ENCODE measurements around the gene TBX1. TPM values are rescaled to one million over a fixed set of nuclear protein-coding genes. Genes with fewer than 3 reads are reported as not detected.

TBX1 gene
- polyA plus RNA-seq, 1 donor from 2014 or later = not detected

DNA sequence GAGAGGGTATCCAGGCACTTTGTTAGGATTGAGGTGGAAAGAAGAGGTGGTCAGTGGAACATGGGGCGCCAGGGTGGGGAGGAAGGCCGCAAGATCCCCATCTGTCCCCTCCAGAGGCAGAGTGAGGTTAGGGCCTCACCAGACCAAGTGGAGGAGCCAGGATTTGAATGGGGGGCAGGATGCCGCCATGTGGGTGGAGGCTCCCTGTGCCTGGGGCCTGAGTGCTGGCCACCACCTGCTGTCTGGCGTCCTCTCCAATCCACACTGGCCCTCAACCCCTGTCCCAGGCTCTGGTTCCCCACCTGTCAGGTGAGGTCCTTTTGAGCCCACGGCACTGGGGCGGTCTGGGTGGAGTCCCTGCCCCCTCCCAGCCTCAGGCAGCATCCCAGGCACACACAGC lies 17.5 kb upstream of the TBX1 start:
- H3F3A ChIP-seq (ENCODE audit: insufficient read depth, low read length, poor library complexity, severe bottlenecking) = no peaks in the 10 kb centered on the region
- no peak overlapping the region for H3K9ac ChIP-seq (ENCODE audit: low read length)
- no peak overlapping the region for H2AFZ ChIP-seq (ENCODE audit: low read depth, low read length)
- H3K4me2 ChIP-seq (ENCODE audit: low read length) = no peak overlapping the region
- H3K27ac ChIP-seq (ENCODE audit: low read length) = no peak overlapping the region
- no peak overlapping the region for H3K4me3 ChIP-seq (ENCODE audit: low read length)
- no peaks in the 10 kb centered on the region for H3K79me2 ChIP-seq (replicated peaks; ENCODE audit: insufficient read depth, low read length)
- no peaks in the 10 kb centered on the region for H3K9me3 ChIP-seq (ENCODE audit: low read length)
- H3K9me2 ChIP-seq (ENCODE audit: insufficient read depth, low read length) = no peaks in the 10 kb centered on the region
- H3K36me3 ChIP-seq (ENCODE audit: insufficient read depth, low read length) = no peaks in the 10 kb centered on the region
- no peaks in the 10 kb centered on the region for H4K20me1 ChIP-seq (ENCODE audit: insufficient read depth)
- H3K27me3 ChIP-seq (ENCODE audit: insufficient read depth, low read depth, low read length) = no peaks in the 10 kb centered on the region
- TF ChIP-seq TAF1 (IDR thresholded peaks at IDR 0.05; ENCODE audit: low read depth) (no peak), EP300 (conservative IDR thresholded peaks at IDR 0.05; ENCODE audit: poor library complexity, severe bottlenecking) (no peak), RAD21 (conservative IDR thresholded peaks at IDR 0.05) (no peak), MXI1 (conservative IDR thresholded peaks at IDR 0.05; ENCODE audit: poor library complexity, severe bottlenecking) (no peak), EZH2 (IDR thresholded peaks at IDR 0.05; ENCODE audit: borderline replicate concordance, insufficient read depth, low read length, poor library complexity, severe bottlenecking) (no peak), SMC3 (conservative IDR thresholded peaks at IDR 0.05; ENCODE audit: poor library complexity) (no peak), POLR2AphosphoS5 (IDR thresholded peaks at IDR 0.05) (no peak)
- TF ChIP-seq, protein P1, sequence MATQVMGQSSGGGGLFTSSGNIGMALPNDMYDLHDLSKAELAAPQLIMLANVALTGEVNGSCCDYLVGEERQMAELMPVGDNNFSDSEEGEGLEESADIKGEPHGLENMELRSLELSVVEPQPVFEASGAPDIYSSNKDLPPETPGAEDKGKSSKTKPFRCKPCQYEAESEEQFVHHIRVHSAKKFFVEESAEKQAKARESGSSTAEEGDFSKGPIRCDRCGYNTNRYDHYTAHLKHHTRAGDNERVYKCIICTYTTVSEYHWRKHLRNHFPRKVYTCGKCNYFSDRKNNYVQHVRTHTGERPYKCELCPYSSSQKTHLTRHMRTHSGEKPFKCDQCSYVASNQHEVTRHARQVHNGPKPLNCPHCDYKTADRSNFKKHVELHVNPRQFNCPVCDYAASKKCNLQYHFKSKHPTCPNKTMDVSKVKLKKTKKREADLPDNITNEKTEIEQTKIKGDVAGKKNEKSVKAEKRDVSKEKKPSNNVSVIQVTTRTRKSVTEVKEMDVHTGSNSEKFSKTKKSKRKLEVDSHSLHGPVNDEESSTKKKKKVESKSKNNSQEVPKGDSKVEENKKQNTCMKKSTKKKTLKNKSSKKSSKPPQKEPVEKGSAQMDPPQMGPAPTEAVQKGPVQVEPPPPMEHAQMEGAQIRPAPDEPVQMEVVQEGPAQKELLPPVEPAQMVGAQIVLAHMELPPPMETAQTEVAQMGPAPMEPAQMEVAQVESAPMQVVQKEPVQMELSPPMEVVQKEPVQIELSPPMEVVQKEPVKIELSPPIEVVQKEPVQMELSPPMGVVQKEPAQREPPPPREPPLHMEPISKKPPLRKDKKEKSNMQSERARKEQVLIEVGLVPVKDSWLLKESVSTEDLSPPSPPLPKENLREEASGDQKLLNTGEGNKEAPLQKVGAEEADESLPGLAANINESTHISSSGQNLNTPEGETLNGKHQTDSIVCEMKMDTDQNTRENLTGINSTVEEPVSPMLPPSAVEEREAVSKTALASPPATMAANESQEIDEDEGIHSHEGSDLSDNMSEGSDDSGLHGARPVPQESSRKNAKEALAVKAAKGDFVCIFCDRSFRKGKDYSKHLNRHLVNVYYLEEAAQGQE (IDR thresholded peaks at IDR 0.05; ENCODE audit: borderline replicate concordance) = no peak
- TF ChIP-seq, protein P2, sequence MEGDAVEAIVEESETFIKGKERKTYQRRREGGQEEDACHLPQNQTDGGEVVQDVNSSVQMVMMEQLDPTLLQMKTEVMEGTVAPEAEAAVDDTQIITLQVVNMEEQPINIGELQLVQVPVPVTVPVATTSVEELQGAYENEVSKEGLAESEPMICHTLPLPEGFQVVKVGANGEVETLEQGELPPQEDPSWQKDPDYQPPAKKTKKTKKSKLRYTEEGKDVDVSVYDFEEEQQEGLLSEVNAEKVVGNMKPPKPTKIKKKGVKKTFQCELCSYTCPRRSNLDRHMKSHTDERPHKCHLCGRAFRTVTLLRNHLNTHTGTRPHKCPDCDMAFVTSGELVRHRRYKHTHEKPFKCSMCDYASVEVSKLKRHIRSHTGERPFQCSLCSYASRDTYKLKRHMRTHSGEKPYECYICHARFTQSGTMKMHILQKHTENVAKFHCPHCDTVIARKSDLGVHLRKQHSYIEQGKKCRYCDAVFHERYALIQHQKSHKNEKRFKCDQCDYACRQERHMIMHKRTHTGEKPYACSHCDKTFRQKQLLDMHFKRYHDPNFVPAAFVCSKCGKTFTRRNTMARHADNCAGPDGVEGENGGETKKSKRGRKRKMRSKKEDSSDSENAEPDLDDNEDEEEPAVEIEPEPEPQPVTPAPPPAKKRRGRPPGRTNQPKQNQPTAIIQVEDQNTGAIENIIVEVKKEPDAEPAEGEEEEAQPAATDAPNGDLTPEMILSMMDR (IDR thresholded peaks at IDR 0.05; ENCODE audit: poor library complexity, severe bottlenecking) = no peak

DNA sequence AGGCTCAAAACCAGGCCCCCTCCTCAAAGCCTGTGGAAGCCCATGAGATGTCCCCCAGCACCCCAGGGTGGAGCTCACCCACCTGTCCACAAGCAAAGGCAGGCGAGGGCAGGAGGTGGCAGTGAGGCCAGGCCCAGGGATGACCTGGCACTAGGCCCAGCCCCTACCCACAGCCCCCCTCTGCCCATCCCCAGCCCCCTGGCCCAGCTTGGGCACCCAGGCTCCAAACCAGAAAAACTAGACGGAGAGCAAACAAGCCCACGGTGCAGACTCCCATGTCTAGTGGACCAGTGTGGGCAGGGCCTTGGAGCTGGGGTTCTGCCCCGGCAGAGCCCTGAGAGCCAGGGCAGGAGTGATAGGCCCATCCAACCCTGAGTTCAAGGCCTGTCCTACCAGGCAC lies 16.9 kb upstream of the TBX1 start:
- Histone ChIP-seq H4K20me1 (ENCODE audit: insufficient read depth) (no peaks in the 10 kb centered on the region), H2AFZ (ENCODE audit: low read depth, low read length) (no peak overlapping the region), H3K4me2 (ENCODE audit: low read length) (no peak overlapping the region), H3K4me3 (ENCODE audit: low read length) (no peak overlapping the region), H3K36me3 (ENCODE audit: insufficient read depth, low read length) (no peaks in the 10 kb centered on the region), H3K27ac (ENCODE audit: low read length) (no peak overlapping the region), H3K27me3 (ENCODE audit: insufficient read depth, low read depth, low read length) (no peaks in the 10 kb centered on the region), H3K9me2 (ENCODE audit: insufficient read depth, low read length) (no peaks in the 10 kb centered on the region), H3F3A (ENCODE audit: insufficient read depth, low read length, poor library complexity, severe bottlenecking) (no peaks in the 10 kb centered on the region), H3K9ac (ENCODE audit: low read length) (no peak overlapping the region), H3K9me3 (ENCODE audit: low read length) (no peaks in the 10 kb centered on the region), H3K79me2 (replicated peaks; ENCODE audit: insufficient read depth, low read length) (no peaks in the 10 kb centered on the region)
- TF ChIP-seq TAF1 (IDR thresholded peaks at IDR 0.05; ENCODE audit: low read depth) (no peak), MXI1 (conservative IDR thresholded peaks at IDR 0.05; ENCODE audit: poor library complexity, severe bottlenecking) (no peak)

All from neural cell (in vitro differentiated cells).